Endothelial cell of umbilical vein (primary cell): ENCODE measurements around the gene GNAZ. TPM values are rescaled to one million over a fixed set of nuclear protein-coding genes. Genes with fewer than 3 reads are reported as not detected.

Source experiments
- BruUV-seq: library from RNA; stranded (reverse); fragments of 400-500 nt; replicated peaks from 2 replicates; lab custom pipeline; 2021; lab: Mats Ljungman, UMichigan
- CTCF ChIA-PET: fragments of 300-600, 350-600 bp; sonication (Branson Sonifier 250); formaldehyde crosslinking; loops from one replicate; lab custom pipeline; 2021; ENCODE audit warnings: antibody characterized with exemption, inconsistent platforms; lab: Charles Lee
- POLR2A ChIA-PET: fragments of 300-600, 350-600 bp; sonication (Branson Sonifier 250); formaldehyde crosslinking; loops from one replicate; lab custom pipeline; 2021; ENCODE audit warnings: antibody characterized with exemption, inconsistent platforms; lab: Charles Lee
- DNase-seq: peaks from one replicate; pipeline ENCODE4 v3.0.0-alpha.2; 2011; ENCODE audit warnings: low read depth, low spot score
- FAIRE-seq: peaks from 2 replicates; lab custom pipeline; 2011; peaks lifted over from hg19 to GRCh38; lab: Jason Lieb, UNC
- H2AFZ ChIP-seq: 2 replicates; pipeline ENCODE4 v1.6.0; 2012; ENCODE audit warnings: low read depth, low read length, control low read depth, inconsistent platforms
- H3K27ac ChIP-seq: 2 replicates; pipeline ENCODE4 v1.5.1; 2011; ENCODE audit warnings: low read depth, mild to moderate bottlenecking, control low read depth, low read length, moderate library complexity; ENCODE audit not compliant: insufficient read depth
- H3K27me3 ChIP-seq, 2 experiments: 2 replicates each; pipeline versions ENCODE4 v1.6.0 to v1.6.1; 2011; ENCODE audit warnings: low read length in 2 of 2, mixed read lengths in 1 of 2; ENCODE audit not compliant: control insufficient read depth in 2 of 2, insufficient read depth in 2 of 2
- H3K36me3 ChIP-seq, 2 experiments: 2 replicates in 1 of 2; 3 replicates in 1 of 2; pipeline ENCODE4 v1.5.1; 2011; ENCODE audit warnings: low read length in 2 of 2, mild to moderate bottlenecking in 1 of 2, moderate library complexity in 1 of 2; ENCODE audit not compliant: control insufficient read depth in 2 of 2, insufficient read depth in 2 of 2; ENCODE audit errors: extremely low read depth in 1 of 2
- H3K4me1 ChIP-seq: 3 replicates; pipeline ENCODE4 v1.5.1; 2011; ENCODE audit warnings: mild to moderate bottlenecking, low read length; ENCODE audit not compliant: control insufficient read depth, insufficient read depth; ENCODE audit errors: extremely low read depth
- H3K4me2 ChIP-seq: 2 replicates; pipeline ENCODE4 v1.6.1; 2011; ENCODE audit warnings: low read length, control low read depth, mixed read lengths; ENCODE audit not compliant: insufficient read depth
- H3K4me3 ChIP-seq, 3 experiments: fragments of 200-600 bp in 1 of 3; sonication (generic), shearing (Covaris generic) in 1 of 3; replicated peaks in 1 of 3; 2 replicates each; pipeline ENCODE4 v1.5.1; 2011 to 2016; ENCODE audit warnings: control low read depth in 3 of 3, low read length in 3 of 3, mild to moderate bottlenecking in 2 of 3, inconsistent platforms in 1 of 3, low read depth in 1 of 3, moderate library complexity in 1 of 3; ENCODE audit not compliant: insufficient read depth in 1 of 3
- H3K79me2 ChIP-seq: 2 replicates; pipeline ENCODE4 v1.6.0; 2012; ENCODE audit warnings: low read length, inconsistent platforms; ENCODE audit not compliant: control insufficient read depth, insufficient read depth
- H3K9ac ChIP-seq: replicated peaks from 2 replicates; pipeline ENCODE3; 2011; ENCODE audit warnings: low read length, control low read depth; ENCODE audit not compliant: insufficient read depth; ENCODE audit errors: extremely low read depth
- H3K9me1 ChIP-seq: replicated peaks from 3 replicates; pipeline ENCODE4 v1.6.0; 2011; ENCODE audit warnings: mild to moderate bottlenecking, low read length; ENCODE audit not compliant: control insufficient read depth, insufficient read depth; ENCODE audit errors: extremely low read depth
- H3K9me3 ChIP-seq: replicated peaks from 2 replicates; pipeline ENCODE4 v1.5.1; 2012; ENCODE audit warnings: low read length, inconsistent platforms; ENCODE audit not compliant: control insufficient read depth, insufficient read depth
- H4K20me1 ChIP-seq: replicated peaks from 2 replicates; pipeline ENCODE3; 2011; ENCODE audit warnings: mild to moderate bottlenecking, low read length; ENCODE audit not compliant: control insufficient read depth, insufficient read depth; ENCODE audit errors: extremely low read depth
- EZH2 ChIP-seq: IDR thresholded peaks from 2 replicates; pipeline ENCODE4 v1.6.1; 2012; ENCODE audit warnings: borderline replicate concordance, low read depth, mild to moderate bottlenecking, moderate library complexity, low read length, inconsistent platforms; ENCODE audit not compliant: severe bottlenecking
- FOS ChIP-seq: IDR thresholded peaks from 2 replicates; pipeline ENCODE4 v1.6.1; 2011; ENCODE audit warnings: mild to moderate bottlenecking, low read length, moderate library complexity, borderline replicate concordance; ENCODE audit not compliant: insufficient read depth
- GATA2 ChIP-seq: IDR thresholded peaks from 2 replicates; pipeline ENCODE4 v1.7.0; 2011; ENCODE audit warnings: low read depth, mild to moderate bottlenecking, moderate library complexity, mixed read lengths, low read length; ENCODE audit not compliant: insufficient read length, insufficient read depth
- MAX ChIP-seq: IDR thresholded peaks from 2 replicates; pipeline ENCODE4 v1.6.1; 2011; ENCODE audit not compliant: insufficient read depth, insufficient read length
- MYC ChIP-seq: IDR thresholded peaks from one replicate; pipeline ENCODE4 v1.6.1; 2011; ENCODE audit warnings: mild to moderate bottlenecking, low read depth, low read length
- POLR2A ChIP-seq: IDR thresholded peaks from 2 replicates; pipeline ENCODE4 v1.6.1; 2012; ENCODE audit warnings: low read depth, mild to moderate bottlenecking, control low read depth, low read length
- POLR2AphosphoS5 ChIP-seq: IDR thresholded peaks from 2 replicates; pipeline ENCODE4 v1.6.1; 2012; ENCODE audit warnings: low read depth, mild to moderate bottlenecking, control low read depth, low read length, moderate library complexity; ENCODE audit not compliant: insufficient read depth
- dilution Hi-C: fragments of 300-500 bp; cut with MboI; formaldehyde crosslinking; loops from one replicate; pipeline ENCODE4 v1.15.0; 2019; ENCODE audit warnings: low sequenced_read_pairs; ENCODE audit not compliant: extremely low pct_ligation_motif_present
- intact Hi-C: fragments of 100-400 bp; cut with micrococcal nuclease; formaldehyde crosslinking; loops from one replicate; pipeline ENCODE4 v1.10.0; 2022
- polyA plus RNA-seq, 4 experiments: library from polyadenylated mRNA; depleted of rRNA in 3 of 4; stranded (reverse) in 3 of 4; unstranded in 1 of 4; fragments of >200 nt; gene quantifications; 2 replicates each; pipeline versions ENCODE4 v1.2.1 to v1.2.3, GENCODE V29; 2011 to 2012; ENCODE audit warnings: missing spikeins in 1 of 4
- total RNA-seq: library from RNA; stranded (reverse); gene quantifications from 2 replicates; pipeline ENCODE4 v1.2.3, GENCODE V29; 2021
- TF ChIP-seq, protein P1 (sequence below), 2 donors: IDR thresholded peaks; 1 replicate in 1 of 2; 2 replicates in 1 of 2; pipeline ENCODE4 v1.5.1; 2011; ENCODE audit warnings: low read length in 2 of 2, mild to moderate bottlenecking in 2 of 2, moderate library complexity in 2 of 2, control low read depth in 1 of 2, inconsistent platforms in 1 of 2, low read depth in 1 of 2; ENCODE audit not compliant: insufficient read depth in 1 of 2; ENCODE audit errors: extremely low read depth in 1 of 2

Gene GNAZ
- total and polyA plus RNA-seq, 2 donors (not counting 3 experiments of a cell fraction or from before 2014, with no cell fraction given): 0.44 to 0.86 TPM

DNA sequence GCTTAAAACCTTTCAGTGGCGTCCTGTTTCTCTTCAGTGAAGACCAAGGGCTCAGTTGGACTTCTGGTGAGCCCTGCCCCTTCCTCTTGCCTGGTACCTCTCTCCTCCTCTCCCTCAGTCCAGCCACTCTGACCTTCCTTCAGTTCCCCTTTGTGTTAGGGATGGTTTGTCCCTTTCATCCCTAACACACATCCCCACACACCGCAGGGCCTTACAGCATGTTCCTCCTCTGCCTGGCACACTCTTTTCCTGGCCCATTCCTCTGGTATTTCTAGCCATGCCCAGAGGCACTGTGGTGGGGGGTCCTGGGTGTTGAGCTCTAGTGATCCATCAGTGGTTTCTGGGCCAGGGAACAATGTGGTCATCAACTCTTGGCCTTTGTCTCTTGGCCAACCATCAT is 21.4 kb downstream of the GNAZ start:
- Histone ChIP-seq H3K9me3 (no peaks in the 10 kb centered on the region), H3K27me3 (no peaks in the 10 kb centered on the region), H2AFZ (no peak overlapping the region), H3K27ac (no peak overlapping the region), H3K79me2 (no peaks in the 10 kb centered on the region), H3K9ac (no peak overlapping the region), H3K4me3 (no peak overlapping the region), H3K36me3 (no peaks in the 10 kb centered on the region), H3K9me1 (no peaks in the 10 kb centered on the region), H4K20me1 (no peaks in the 10 kb centered on the region), H3K4me2 (no peak overlapping the region), H3K4me1 (no peaks in the 10 kb centered on the region)
- FAIRE-seq: no peak
- intact Hi-C loops (no loop called here), dilution Hi-C loops (no loop called here)
- no TSS peak for BruUV-seq
- POLR2A ChIA-PET: no interaction called here
- CTCF ChIA-PET: no interaction called here
- TF ChIP-seq FOS (no peak), GATA2 (no peak), MAX (no peak), POLR2AphosphoS5 (no peak), EZH2 (no peak), POLR2A (no peak), MYC (no peak)
- TF ChIP-seq, protein P1, sequence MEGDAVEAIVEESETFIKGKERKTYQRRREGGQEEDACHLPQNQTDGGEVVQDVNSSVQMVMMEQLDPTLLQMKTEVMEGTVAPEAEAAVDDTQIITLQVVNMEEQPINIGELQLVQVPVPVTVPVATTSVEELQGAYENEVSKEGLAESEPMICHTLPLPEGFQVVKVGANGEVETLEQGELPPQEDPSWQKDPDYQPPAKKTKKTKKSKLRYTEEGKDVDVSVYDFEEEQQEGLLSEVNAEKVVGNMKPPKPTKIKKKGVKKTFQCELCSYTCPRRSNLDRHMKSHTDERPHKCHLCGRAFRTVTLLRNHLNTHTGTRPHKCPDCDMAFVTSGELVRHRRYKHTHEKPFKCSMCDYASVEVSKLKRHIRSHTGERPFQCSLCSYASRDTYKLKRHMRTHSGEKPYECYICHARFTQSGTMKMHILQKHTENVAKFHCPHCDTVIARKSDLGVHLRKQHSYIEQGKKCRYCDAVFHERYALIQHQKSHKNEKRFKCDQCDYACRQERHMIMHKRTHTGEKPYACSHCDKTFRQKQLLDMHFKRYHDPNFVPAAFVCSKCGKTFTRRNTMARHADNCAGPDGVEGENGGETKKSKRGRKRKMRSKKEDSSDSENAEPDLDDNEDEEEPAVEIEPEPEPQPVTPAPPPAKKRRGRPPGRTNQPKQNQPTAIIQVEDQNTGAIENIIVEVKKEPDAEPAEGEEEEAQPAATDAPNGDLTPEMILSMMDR (IDR thresholded peaks at IDR 0.05; ENCODE audit: extremely low read depth in 1 of 2, insufficient read depth in 1 of 2, low read depth in 1 of 2, low read length in 2 of 2): no peak
- no peak for DNase-seq
